WI38 (cell line): ENCODE data around the gene ANTXRL.
"Not testable (repeated sequence)": the region's sequence is repeated elsewhere in the genome, so short reads cannot be mapped to it uniquely, and the experiment has no call there.

Source experiments
- H3K4me3 ChIP-seq: 2 replicates; pipeline ENCODE4 v1.5.1; 2011; ENCODE audit warnings: low read depth, mild to moderate bottlenecking, control low read depth, low read length
- CTCF ChIP-seq: IDR thresholded peaks from 2 replicates; pipeline ENCODE4 v1.5.1; 2012; ENCODE audit warnings: low read depth, mild to moderate bottlenecking, control low read depth, low read length

ANTXRL gene

GRCh38 chr10:46310143-46310514, 23.3 kb downstream of the ANTXRL start:
- no peak overlapping the region for H3K4me3 ChIP-seq
- TF ChIP-seq CTCF, result no peak

GRCh38 chr10:46310851-46311250, 24.1 kb downstream of the ANTXRL start:
- TF ChIP-seq CTCF, result no peak
- H3K4me3 ChIP-seq, result no peak overlapping the region

GRCh38 chr10:46311501-46311951, 24.7 kb downstream of the ANTXRL start:
- no peak overlapping the region for H3K4me3 ChIP-seq
- TF ChIP-seq CTCF, result no peak

GRCh38 chr10:46311961-46312431, 25.2 kb downstream of the ANTXRL start:
- H3K4me3 ChIP-seq, result not testable (repeated sequence)

- no peak overlapping the region for H3K4me3 ChIP-seq
- no peak for TF ChIP-seq CTCF
These were observed 26.2 kb downstream of the ANTXRL start for GRCh38 chr10:46312953-46313352.

GRCh38 chr10:46314071-46314470, 27.3 kb downstream of the ANTXRL start:
- H3K4me3 ChIP-seq, result no peak overlapping the region
- TF ChIP-seq CTCF, result no peak

- H3K4me3 ChIP-seq, result not testable (repeated sequence)
These were observed 28.5 kb downstream of the ANTXRL start for GRCh38 chr10:46315071-46315860.

- no peak for TF ChIP-seq CTCF
- H3K4me3 ChIP-seq, result no peak overlapping the region
These were observed 30.6 kb downstream of the ANTXRL start for GRCh38 chr10:46317370-46317769.
